DND-41 (cell line): Measurements from ENCODE around the gene SGSM2.

Experiments
- CTCF ChIP-seq: IDR thresholded peaks from 2 replicates; pipeline ENCODE4 v1.5.1; 2012; ENCODE audit warnings: borderline replicate concordance, low read length, moderate library complexity, mild to moderate bottlenecking; ENCODE audit not compliant: poor library complexity, severe bottlenecking; ENCODE audit errors: extremely low read depth
- EZH2 ChIP-seq: IDR thresholded peaks from 3 replicates; pipeline ENCODE4 v1.6.1; 2012; ENCODE audit warnings: borderline replicate concordance, low read depth, mild to moderate bottlenecking, moderate library complexity, low read length, inconsistent platforms; ENCODE audit not compliant: severe bottlenecking

GRCh38 chr17:2406271-2406902 lies 69.1 kb downstream of the SGSM2 start:
- TF ChIP-seq CTCF (no peak), EZH2 (no peak)
